A673 (cell line): ENCODE data around the gene GYS1. TPM values are rescaled to one million over a fixed set of nuclear protein-coding genes. Genes with fewer than 3 reads are reported as not detected.
A peak's percentile ranks its signal among the peaks of the same experiment; 100 is the strongest.
"Not testable (repeated sequence)": the region's sequence is repeated elsewhere in the genome, so short reads cannot be mapped to it uniquely, and the experiment has no call there.

ENCODE experiments used
- BruUV-seq: library from RNA; stranded (reverse); fragments of 400-500 nt; replicated peaks from 2 replicates; lab custom pipeline; 2021; lab: Mats Ljungman, UMichigan
- CTCF ChIA-PET: fragments of 300-600 bp; sonication (Branson Sonifier 250); formaldehyde crosslinking; loops from one replicate; lab custom pipeline; 2022; ENCODE audit warnings: antibody characterized with exemption; lab: Charles Lee
- POLR2A ChIA-PET: fragments of 300-600 bp; sonication (Branson Sonifier 250); formaldehyde crosslinking; loops from one replicate; lab custom pipeline; 2022; ENCODE audit warnings: antibody characterized with exemption; ENCODE audit not compliant: low non-redundant PET; lab: Charles Lee
- DNase-seq: peaks from one replicate; pipeline ENCODE4 v3.0.0-alpha.2; 2015; ENCODE audit warnings: low spot score
- H3K27ac ChIP-seq: fragments of 200-600 bp; sonication (generic); 2 replicates; pipeline ENCODE4 v1.5.1; 2016; ENCODE audit warnings: mixed run types, low read depth, mild to moderate bottlenecking, mixed read lengths, antibody characterized with exemption, low read length; ENCODE audit not compliant: poor library complexity, severe bottlenecking
- H3K27me3 ChIP-seq: fragments of 200-600 bp; sonication (generic); replicated peaks from 2 replicates; pipeline ENCODE4 v1.6.1; 2017; ENCODE audit warnings: mixed run types, low read depth, mild to moderate bottlenecking, mixed read lengths, antibody characterized with exemption, low read length; ENCODE audit not compliant: insufficient read depth, poor library complexity
- H3K36me3 ChIP-seq: fragments of 200-600 bp; sonication (generic); 2 replicates; pipeline ENCODE4 v1.6.1; 2016; ENCODE audit warnings: mixed run types, mild to moderate bottlenecking, mixed read lengths, antibody characterized with exemption, low read length; ENCODE audit not compliant: insufficient read depth, poor library complexity, severe bottlenecking
- H3K4me1 ChIP-seq: fragments of 200-600 bp; sonication (generic); 2 replicates; pipeline ENCODE4 v1.6.1; 2017; ENCODE audit warnings: mixed run types, mild to moderate bottlenecking, mixed read lengths, antibody characterized with exemption, low read length; ENCODE audit not compliant: insufficient read depth, poor library complexity, severe bottlenecking
- H3K4me3 ChIP-seq: fragments of 200-600 bp; sonication (generic); 2 replicates; pipeline ENCODE4 v1.5.1; 2016; ENCODE audit warnings: low read depth, mixed run types, mild to moderate bottlenecking, mixed read lengths, low read length; ENCODE audit not compliant: poor library complexity, severe bottlenecking
- H3K9me3 ChIP-seq: fragments of 200-600 bp; sonication (generic); 2 replicates; pipeline ENCODE4 v1.6.1; 2016; ENCODE audit warnings: mixed run types, low read depth, mild to moderate bottlenecking, mixed read lengths, antibody characterized with exemption, low read length; ENCODE audit not compliant: poor library complexity, severe bottlenecking
- CTCF ChIP-seq: fragments of 300-800, 200-600 bp; sonication (generic); conservative IDR thresholded peaks from 2 replicates; pipeline ENCODE4 v1.5.1; 2017; ENCODE audit warnings: low read depth, mild to moderate bottlenecking, antibody characterized with exemption, low read length, moderate library complexity, mixed read lengths
- EZH2 ChIP-seq: fragments of 200-600 bp; sonication (generic); IDR thresholded peaks from 2 replicates; pipeline ENCODE4 v1.6.1; 2017; ENCODE audit warnings: borderline replicate concordance, low read depth, mild to moderate bottlenecking, mixed read lengths, antibody characterized with exemption, low read length; ENCODE audit not compliant: poor library complexity, severe bottlenecking
- intact Hi-C: fragments of 100-400 bp; cut with micrococcal nuclease; formaldehyde crosslinking; loops from one replicate; pipeline ENCODE4 v1.10.0; 2022; ENCODE audit not compliant: unreplicated experiment
- total RNA-seq: library from RNA; stranded (reverse); gene quantifications from 2 replicates; pipeline ENCODE4 v1.2.3, GENCODE V29; 2021

Gene GYS1
- total RNA-seq, 1 experiment from 2014 or later = 57.0 TPM

GRCh38 chr19:49020931-49021895, 28.1 kb upstream of the GYS1 start:
- CTCF ChIA-PET = interaction anchor here (1.3 kb wide), 1 partner anchor 21 kb away, joined by 6 read pairs; no protein-coding TSS in a partner anchor
- no peaks in the 10 kb centered on the region for H3K36me3 ChIP-seq
- no peak overlapping the region for H3K27ac ChIP-seq
- no peaks in the 10 kb centered on the region for H3K27me3 ChIP-seq
- TF ChIP-seq EZH2 (no peak), CTCF (no peak)
- no TSS peak for BruUV-seq
- no peaks in the 10 kb centered on the region for H3K9me3 ChIP-seq
- peaks cover 15% of the 10 kb centered on the region for H3K4me1 ChIP-seq
- POLR2A ChIA-PET = no interaction called here
- H3K4me3 ChIP-seq = no peak overlapping the region
- DNase-seq = no peak
- intact Hi-C loops = no loop called here

- Histone ChIP-seq H3K9me3 (no peaks in the 10 kb centered on the region), H3K4me3 (no peak overlapping the region), H3K27me3 (no peaks in the 10 kb centered on the region), H3K27ac (no peak overlapping the region), H3K4me1 (peaks cover 15% of the 10 kb centered on the region), H3K36me3 (peaks cover 7% of the 10 kb centered on the region)
- TF ChIP-seq CTCF (no peak), EZH2 (no peak)
- intact Hi-C loops = no loop called here
- no TSS peak for BruUV-seq
- DNase-seq = no peak
- ChIA-PET CTCF (interaction anchor here (1.7 kb wide), 1 partner anchor 21 kb away, joined by 3 read pairs; no protein-coding TSS in a partner anchor), POLR2A (no interaction called here)
Measured at GRCh38 chr19:49020342-49020741, 27.2 kb upstream of the GYS1 start.

- peak; percentile 51 for DNase-seq
- TSS peak; percentile 17 for BruUV-seq
- TF ChIP-seq EZH2 (no peak), CTCF (peak; percentile 48)
- intact Hi-C loops = no loop called here
- Histone ChIP-seq H3K4me1 (peaks cover 15% of the 10 kb centered on the region), H3K9me3 (no peaks in the 10 kb centered on the region), H3K4me3 (peak overlapping the region; percentile 49), H3K36me3 (peaks cover 10% of the 10 kb centered on the region), H3K27ac (no peak overlapping the region), H3K27me3 (no peaks in the 10 kb centered on the region)
- ChIA-PET POLR2A (no interaction called here), CTCF (interaction anchor here (1.4 to 1.7 kb wide), 2 partner anchors 20 to 26 kb away, joined by 3 to 10 read pairs; partner anchors contain the start of genes GYS1 and RUVBL2)
Measured at GRCh38 chr19:49019242-49019932, 26.3 kb upstream of the GYS1 start.

GRCh38 chr19:49018388-49019241, 25.5 kb upstream of the GYS1 start:
- H3K36me3 ChIP-seq, POLR2A ChIA-PET, H3K27ac ChIP-seq, intact Hi-C loops, H3K9me3 ChIP-seq, BruUV-seq, H3K27me3 ChIP-seq: not testable (repeated sequence)
- peak overlapping the region; percentile 49 for H3K4me3 ChIP-seq
- DNase-seq = peak; percentile 36
- CTCF ChIA-PET = interaction anchor here (1.4 to 1.7 kb wide), 2 partner anchors 19 to 25 kb away, joined by 3 to 10 read pairs; partner anchors contain the start of genes GYS1 and RUVBL2
- H3K4me1 ChIP-seq = peaks cover 15% of the 10 kb centered on the region
